Neural crest cell (in vitro differentiated cells): ENCODE data around the gene DEFB112. TPM values are rescaled to one million over a fixed set of nuclear protein-coding genes. Genes with fewer than 3 reads are reported as not detected.

Source experiments
- DNase-seq: peaks from one replicate; pipeline ENCODE4 v3.0.0; 2021; ENCODE audit warnings: low read depth, mixed read lengths, low spot score
- H3K27ac Mint-ChIP-seq: one replicate; pipeline ENCODE4 v1.8.0; 2021; ENCODE audit warnings: mild to moderate bottlenecking, mixed read lengths; ENCODE audit not compliant: unreplicated experiment
- H3K27me3 Mint-ChIP-seq: 2 replicates; pipeline ENCODE4 v1.8.0; 2021; ENCODE audit warnings: low read depth, mild to moderate bottlenecking, mixed read lengths
- H3K36me3 Mint-ChIP-seq: 2 replicates; pipeline ENCODE4 v1.8.0; 2021; ENCODE audit warnings: low read depth, mild to moderate bottlenecking, mixed read lengths
- H3K4me1 Mint-ChIP-seq: 2 replicates; pipeline ENCODE4 v1.8.0; 2021; ENCODE audit warnings: mixed read lengths
- H3K4me3 Mint-ChIP-seq: one replicate; pipeline ENCODE4 v1.8.0; 2021; ENCODE audit warnings: mild to moderate bottlenecking, mixed read lengths
- H3K9me3 Mint-ChIP-seq: 2 replicates; pipeline ENCODE4 v1.8.0; 2021; ENCODE audit warnings: mixed read lengths
- CTCF ChIP-seq: fragments of 200-600 bp; sonication (generic); conservative IDR thresholded peaks from 2 replicates; pipeline ENCODE4 v1.5.0; 2021; ENCODE audit warnings: antibody characterized with exemption, mild to moderate bottlenecking
- total RNA-seq: library from RNA; stranded (reverse); gene quantifications from 2 replicates; pipeline ENCODE4 v1.2.1, GENCODE V29; 2021

DEFB112 gene
- total RNA-seq, 1 donor from 2014 or later = not detected

- Mint-ChIP-seq H3K4me1 (no peaks in the 10 kb centered on the region), H3K36me3 (no peaks in the 10 kb centered on the region), H3K9me3 (no peaks in the 10 kb centered on the region), H3K4me3 (no peak overlapping the region), H3K27me3 (no peaks in the 10 kb centered on the region), H3K27ac (no peak overlapping the region)
- TF ChIP-seq CTCF = no peak
- DNase-seq = no peak
Observed at GRCh38 chr6:50003139-50003538, 46.6 kb downstream of the DEFB112 start.

- no peak for DNase-seq
- H3K27ac Mint-ChIP-seq = no peak overlapping the region
- H3K27me3 Mint-ChIP-seq = no peaks in the 10 kb centered on the region
- no peaks in the 10 kb centered on the region for H3K36me3 Mint-ChIP-seq
- no peaks in the 10 kb centered on the region for H3K4me1 Mint-ChIP-seq
- H3K4me3 Mint-ChIP-seq = no peak overlapping the region
- H3K9me3 Mint-ChIP-seq = no peaks in the 10 kb centered on the region
- TF ChIP-seq CTCF = no peak
Observed at GRCh38 chr6:49995278-49995677, 54.5 kb downstream of the DEFB112 start.

Other genes with a start within 250 kb of the DEFB112 start
- gene CRISP1, start 183.4 kb downstream of the DEFB112 start, total RNA-seq = not detected in 2 replicates
- gene DEFB114, start 85.8 kb downstream of the DEFB112 start, total RNA-seq = not detected in 2 replicates
- gene DEFB113, start 80.3 kb downstream of the DEFB112 start, total RNA-seq = not detected in 2 replicates
- not detected in 2 replicates for gene DEFB110, start 27.9 kb downstream of the DEFB112 start, total RNA-seq